ENCODE measurements around the gene PTPRT.

Gene PTPRT

DNA sequence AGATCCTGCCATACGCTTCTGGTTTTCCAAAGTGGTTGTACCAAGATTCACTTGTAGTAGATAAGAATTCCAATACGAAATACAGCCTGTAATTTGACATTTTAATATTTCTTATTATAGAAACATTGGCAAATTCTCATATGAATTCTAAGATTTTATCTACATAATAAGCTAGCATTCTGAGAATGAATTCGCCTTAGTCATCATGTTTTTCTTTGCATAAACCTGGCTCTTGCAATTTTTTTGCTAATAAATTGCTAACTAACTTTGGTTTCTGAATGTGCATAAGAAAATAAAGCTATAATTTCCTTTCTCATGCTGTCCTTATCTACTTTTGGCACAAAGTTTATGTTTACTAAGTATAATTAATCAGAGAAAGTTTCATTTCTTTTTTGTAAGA, 673.0 kb downstream of the PTPRT start:
- H3K9me3 ChIP-seq (ENCODE audit: control insufficient read depth, insufficient read depth, low read depth, low read length), result no peaks in the 10 kb centered on the region
- TF ChIP-seq OSR2 (tag by site-specific recombination; IDR thresholded peaks at IDR 0.05) (no peak), ZNF169 (tag by site-specific recombination; IDR thresholded peaks at IDR 0.05) (no peak), ZNF23 (tag by site-specific recombination; IDR thresholded peaks at IDR 0.05; ENCODE audit: borderline replicate concordance) (no peak), ZBTB21 (tag by site-specific recombination; IDR thresholded peaks at IDR 0.05) (no peak), ZNF785 (tag by site-specific recombination; IDR thresholded peaks at IDR 0.05) (no peak), ZNF157 (tag by site-specific recombination; IDR thresholded peaks at IDR 0.05) (no peak), ZSCAN23 (tag by site-specific recombination; IDR thresholded peaks at IDR 0.05) (no peak), IKZF3 (tag by site-specific recombination; IDR thresholded peaks at IDR 0.05) (no peak)
- TF ChIP-seq, protein P1, sequence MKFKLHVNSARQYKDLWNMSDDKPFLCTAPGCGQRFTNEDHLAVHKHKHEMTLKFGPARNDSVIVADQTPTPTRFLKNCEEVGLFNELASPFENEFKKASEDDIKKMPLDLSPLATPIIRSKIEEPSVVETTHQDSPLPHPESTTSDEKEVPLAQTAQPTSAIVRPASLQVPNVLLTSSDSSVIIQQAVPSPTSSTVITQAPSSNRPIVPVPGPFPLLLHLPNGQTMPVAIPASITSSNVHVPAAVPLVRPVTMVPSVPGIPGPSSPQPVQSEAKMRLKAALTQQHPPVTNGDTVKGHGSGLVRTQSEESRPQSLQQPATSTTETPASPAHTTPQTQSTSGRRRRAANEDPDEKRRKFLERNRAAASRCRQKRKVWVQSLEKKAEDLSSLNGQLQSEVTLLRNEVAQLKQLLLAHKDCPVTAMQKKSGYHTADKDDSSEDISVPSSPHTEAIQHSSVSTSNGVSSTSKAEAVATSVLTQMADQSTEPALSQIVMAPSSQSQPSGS (tag by site-specific recombination; IDR thresholded peaks at IDR 0.05; ENCODE audit: low read depth), result no peak
- no peak overlapping the region for H3K27ac ChIP-seq (ENCODE audit: extremely low read depth, low read depth, low read length)
- ChIA-PET CTCF (interaction anchor here (1.2 kb wide), 1 partner anchor 14 kb away, joined by 3 read pairs; no protein-coding TSS in a partner anchor), POLR2A (no interaction called here)
- no peaks in the 10 kb centered on the region for H3K4me1 ChIP-seq (ENCODE audit: control insufficient read depth, insufficient read depth, low read length)
- H3K36me3 ChIP-seq (ENCODE audit: control insufficient read depth in 2 of 2, insufficient read depth in 1 of 2, low read length in 2 of 2), result no peaks in the 10 kb centered on the region
- H3K4me3 ChIP-seq (ENCODE audit: low read depth, low read length), result no peak overlapping the region

DNA sequence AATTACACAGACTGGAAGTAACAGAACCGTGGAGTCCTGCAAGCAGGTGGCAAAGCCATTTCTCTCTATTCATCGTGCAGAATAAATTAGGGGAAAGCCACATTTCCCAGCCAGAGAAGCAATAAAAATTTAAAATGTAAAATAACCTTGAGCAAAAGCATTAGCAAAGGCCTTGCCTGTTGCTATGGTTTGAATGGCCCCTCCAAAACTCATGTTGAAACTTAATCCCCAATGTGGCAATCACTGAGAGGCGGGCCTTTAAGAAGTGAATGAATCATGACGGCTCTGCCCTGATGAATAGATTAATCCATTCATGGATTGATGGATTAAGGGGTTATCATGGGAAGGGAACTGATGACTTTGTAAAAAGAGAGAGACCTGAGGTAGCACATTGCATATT, 679.0 kb downstream of the PTPRT start:
- no peaks in the 10 kb centered on the region for H3K9me3 ChIP-seq (ENCODE audit: control insufficient read depth, insufficient read depth, low read depth, low read length)
- CTCF ChIA-PET, result no interaction called here

GRCh38 chr20:42507874-42508273, 681.8 kb downstream of the PTPRT start:
- TF ChIP-seq SP2 (tag by site-specific recombination; IDR thresholded peaks at IDR 0.05) (no peak), MEIS1 (CRISPR knock-in tag; IDR thresholded peaks at IDR 0.05; ENCODE audit: borderline replicate concordance) (no peak), KLF9 (tag by site-specific recombination; IDR thresholded peaks at IDR 0.05; ENCODE audit: low read depth) (no peak), ZBTB20 (tag by site-specific recombination; IDR thresholded peaks at IDR 0.05) (no peak), BCL11B (tag by site-specific recombination; IDR thresholded peaks at IDR 0.05; ENCODE audit: low read depth) (no peak)
- POLR2A ChIA-PET, result no interaction called here
- no peaks in the 10 kb centered on the region for H3K36me3 ChIP-seq (ENCODE audit: control insufficient read depth in 2 of 2, insufficient read depth in 1 of 2, low read length in 2 of 2)
- no peak overlapping the region for H3K4me3 ChIP-seq (ENCODE audit: low read depth, low read length)
- H3K4me1 ChIP-seq (ENCODE audit: control insufficient read depth, insufficient read depth, low read length), result no peaks in the 10 kb centered on the region
- no peak overlapping the region for H3K27ac ChIP-seq (ENCODE audit: extremely low read depth, low read depth, low read length)
- CTCF ChIA-PET, result interaction anchor here (0.5 kb wide), 1 partner anchor 39 kb away, joined by 3 read pairs; no protein-coding TSS in a partner anchor
- no peaks in the 10 kb centered on the region for H3K9me3 ChIP-seq (ENCODE audit: control insufficient read depth, insufficient read depth, low read depth, low read length)

More for the DNA sequence above, 679.0 kb downstream of the PTPRT start:
- POLR2A ChIA-PET, result no interaction called here
- H3K4me3 ChIP-seq (ENCODE audit: low read depth, low read length), result no peak overlapping the region
- no peaks in the 10 kb centered on the region for H3K36me3 ChIP-seq (ENCODE audit: control insufficient read depth in 2 of 2, insufficient read depth in 1 of 2, low read length in 2 of 2)
- no peak for TF ChIP-seq ZNF2 (tag by site-specific recombination; IDR thresholded peaks at IDR 0.05)
- TF ChIP-seq, protein P2, sequence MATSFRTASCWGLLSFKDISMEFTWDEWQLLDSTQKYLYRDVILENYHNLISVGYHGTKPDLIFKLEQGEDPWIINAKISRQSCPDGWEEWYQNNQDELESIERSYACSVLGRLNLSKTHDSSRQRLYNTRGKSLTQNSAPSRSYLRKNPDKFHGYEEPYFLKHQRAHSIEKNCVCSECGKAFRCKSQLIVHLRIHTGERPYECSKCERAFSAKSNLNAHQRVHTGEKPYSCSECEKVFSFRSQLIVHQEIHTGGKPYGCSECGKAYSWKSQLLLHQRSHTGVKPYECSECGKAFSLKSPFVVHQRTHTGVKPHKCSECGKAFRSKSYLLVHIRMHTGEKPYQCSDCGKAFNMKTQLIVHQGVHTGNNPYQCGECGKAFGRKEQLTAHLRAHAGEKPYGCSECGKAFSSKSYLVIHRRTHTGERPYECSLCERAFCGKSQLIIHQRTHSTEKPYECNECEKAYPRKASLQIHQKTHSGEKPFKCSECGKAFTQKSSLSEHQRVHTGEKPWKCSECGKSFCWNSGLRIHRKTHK (tag by site-specific recombination; IDR thresholded peaks at IDR 0.05), result no peak
- TF ChIP-seq WT1 (tag by site-specific recombination; IDR thresholded peaks at IDR 0.05), result no peak
- no peak for TF ChIP-seq GLIS2 (tag by site-specific recombination; IDR thresholded peaks at IDR 0.05)
- TF ChIP-seq ZNF416 (tag by site-specific recombination; IDR thresholded peaks at IDR 0.05), result no peak
- TF ChIP-seq, protein P3, sequence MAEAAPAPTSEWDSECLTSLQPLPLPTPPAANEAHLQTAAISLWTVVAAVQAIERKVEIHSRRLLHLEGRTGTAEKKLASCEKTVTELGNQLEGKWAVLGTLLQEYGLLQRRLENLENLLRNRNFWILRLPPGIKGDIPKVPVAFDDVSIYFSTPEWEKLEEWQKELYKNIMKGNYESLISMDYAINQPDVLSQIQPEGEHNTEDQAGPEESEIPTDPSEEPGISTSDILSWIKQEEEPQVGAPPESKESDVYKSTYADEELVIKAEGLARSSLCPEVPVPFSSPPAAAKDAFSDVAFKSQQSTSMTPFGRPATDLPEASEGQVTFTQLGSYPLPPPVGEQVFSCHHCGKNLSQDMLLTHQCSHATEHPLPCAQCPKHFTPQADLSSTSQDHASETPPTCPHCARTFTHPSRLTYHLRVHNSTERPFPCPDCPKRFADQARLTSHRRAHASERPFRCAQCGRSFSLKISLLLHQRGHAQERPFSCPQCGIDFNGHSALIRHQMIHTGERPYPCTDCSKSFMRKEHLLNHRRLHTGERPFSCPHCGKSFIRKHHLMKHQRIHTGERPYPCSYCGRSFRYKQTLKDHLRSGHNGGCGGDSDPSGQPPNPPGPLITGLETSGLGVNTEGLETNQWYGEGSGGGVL (tag by site-specific recombination; IDR thresholded peaks at IDR 0.05), result no peak
- TF ChIP-seq ZNF174 (tag by site-specific recombination; IDR thresholded peaks at IDR 0.05), result no peak
- no peak for TF ChIP-seq MEIS1 (CRISPR knock-in tag; IDR thresholded peaks at IDR 0.05; ENCODE audit: borderline replicate concordance)
- TF ChIP-seq ZBTB8A (tag by site-specific recombination; IDR thresholded peaks at IDR 0.05), result no peak
- TF ChIP-seq EGR2 (tag by site-specific recombination; IDR thresholded peaks at IDR 0.05; ENCODE audit: low read depth), result no peak
- no peak for TF ChIP-seq ZNF768 (tag by site-specific recombination; IDR thresholded peaks at IDR 0.05)
- no peaks in the 10 kb centered on the region for H3K4me1 ChIP-seq (ENCODE audit: control insufficient read depth, insufficient read depth, low read length)
- H3K27ac ChIP-seq (ENCODE audit: extremely low read depth, low read depth, low read length), result no peak overlapping the region
